Measurements from ENCODE around the gene TRMT11. TPM values are rescaled to one million over a fixed set of nuclear protein-coding genes. Genes with fewer than 3 reads are reported as not detected.

TRMT11 gene
- total RNA-seq, 1 donor from 2014 or later, result 105 TPM

DNA sequence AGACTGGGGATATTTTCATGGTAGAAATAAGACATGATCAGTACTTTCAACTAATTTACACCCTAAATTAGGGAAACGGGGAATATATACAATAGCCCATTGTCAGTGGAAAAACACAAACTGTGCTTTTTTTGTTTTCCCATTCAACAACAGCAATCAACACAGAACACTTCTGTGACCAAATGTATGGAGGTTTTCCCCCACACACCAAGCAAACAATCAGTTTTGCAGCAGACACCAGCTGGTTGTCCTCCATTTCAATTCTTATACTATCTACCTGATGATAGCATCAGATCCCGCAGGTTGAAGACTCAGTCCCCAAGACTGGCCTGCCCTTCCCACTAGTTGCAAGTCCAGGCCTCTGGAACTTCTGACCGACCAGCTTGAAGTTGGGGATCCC, 25.2 kb upstream of the TRMT11 start:
- TF ChIP-seq CTCF (IDR thresholded peaks at IDR 0.05) (no peak), EZH2phosphoT487 (IDR thresholded peaks at IDR 0.05) (no peak), EZH2 (IDR thresholded peaks at IDR 0.05) (no peak)
- H3K27me3 Mint-ChIP-seq (ENCODE audit: insufficient read depth, low read depth), result no peaks in the 10 kb centered on the region
- no peak overlapping the region for H3K4me3 ChIP-seq
- H3F3A ChIP-seq (ENCODE audit: low read depth), result peaks cover 14% of the 10 kb centered on the region
- no peaks in the 10 kb centered on the region for H3K36me3 Mint-ChIP-seq
- H3K4me1 ChIP-seq, result peaks cover 15% of the 10 kb centered on the region
- no peak overlapping the region for H3K4me3 Mint-ChIP-seq
- H3K9me3 Mint-ChIP-seq, result no peaks in the 10 kb centered on the region
- peaks cover 1% of the 10 kb centered on the region for H3K4me1 Mint-ChIP-seq
- DNase-seq (ENCODE audit: low spot score), result no peak
- no peaks in the 10 kb centered on the region for H4K20me1 ChIP-seq (ENCODE audit: low read depth)
- H3K9me3 ChIP-seq (ENCODE audit: low read depth), result no peaks in the 10 kb centered on the region
- no peaks in the 10 kb centered on the region for H3K36me3 ChIP-seq
- peaks cover 25% of the 10 kb centered on the region for H3K79me2 ChIP-seq (ENCODE audit: low read depth)
- H3K27ac ChIP-seq, result no peak overlapping the region
- no peak overlapping the region for H3K4me2 ChIP-seq
- H3K27ac Mint-ChIP-seq, result no peak overlapping the region
- H3K27me3 ChIP-seq, result no peaks in the 10 kb centered on the region
- H2AFZ ChIP-seq (replicated peaks), result no peak overlapping the region
- H3K9ac ChIP-seq, result no peak overlapping the region

GRCh38 chr6:125962900-125963497, 23.3 kb upstream of the TRMT11 start:
- Histone ChIP-seq H2AFZ (replicated peaks) (no peak overlapping the region), H3F3A (ENCODE audit: low read depth) (peaks cover under 1% of the 10 kb centered on the region), H4K20me1 (ENCODE audit: low read depth) (no peaks in the 10 kb centered on the region), H3K4me2 (no peak overlapping the region), H3K4me3 (no peak overlapping the region), H3K27ac (no peak overlapping the region), H3K79me2 (ENCODE audit: low read depth) (peaks cover 18% of the 10 kb centered on the region), H3K27me3 (no peaks in the 10 kb centered on the region), H3K36me3 (peaks cover 6% of the 10 kb centered on the region), H3K4me1 (peaks cover 7% of the 10 kb centered on the region), H3K9ac (no peak overlapping the region), H3K9me3 (ENCODE audit: low read depth) (no peaks in the 10 kb centered on the region)
- DNase-seq (ENCODE audit: low spot score), result no peak
- no peaks in the 10 kb centered on the region for H3K9me3 Mint-ChIP-seq
- no peaks in the 10 kb centered on the region for H3K4me1 Mint-ChIP-seq
- no peak overlapping the region for H3K27ac Mint-ChIP-seq
- peaks cover 6% of the 10 kb centered on the region for H3K36me3 Mint-ChIP-seq
- H3K4me3 Mint-ChIP-seq, result no peak overlapping the region
- H3K27me3 Mint-ChIP-seq (ENCODE audit: insufficient read depth, low read depth), result no peaks in the 10 kb centered on the region
- TF ChIP-seq CTCF (IDR thresholded peaks at IDR 0.05), result no peak
- TF ChIP-seq EZH2phosphoT487 (IDR thresholded peaks at IDR 0.05), result no peak
- TF ChIP-seq EZH2 (IDR thresholded peaks at IDR 0.05), result no peak

GRCh38 chr6:125963817-125964216, 22.5 kb upstream of the TRMT11 start:
- H3K27me3 Mint-ChIP-seq (ENCODE audit: insufficient read depth, low read depth), result no peaks in the 10 kb centered on the region
- H3K4me2 ChIP-seq, result no peak overlapping the region
- H3K4me1 Mint-ChIP-seq, result no peaks in the 10 kb centered on the region
- no peaks in the 10 kb centered on the region for H3K9me3 Mint-ChIP-seq
- H3K9me3 ChIP-seq (ENCODE audit: low read depth), result no peaks in the 10 kb centered on the region
- TF ChIP-seq EZH2 (IDR thresholded peaks at IDR 0.05) (no peak), EZH2phosphoT487 (IDR thresholded peaks at IDR 0.05) (no peak), CTCF (IDR thresholded peaks at IDR 0.05) (no peak)
- H3K79me2 ChIP-seq (ENCODE audit: low read depth), result peaks cover 11% of the 10 kb centered on the region
- H3K4me3 Mint-ChIP-seq, result no peak overlapping the region
- no peak overlapping the region for H3K9ac ChIP-seq
- H3K4me1 ChIP-seq, result peaks cover 7% of the 10 kb centered on the region
- no peaks in the 10 kb centered on the region for H4K20me1 ChIP-seq (ENCODE audit: low read depth)
- no peaks in the 10 kb centered on the region for H3F3A ChIP-seq (ENCODE audit: low read depth)
- H3K27ac ChIP-seq, result no peak overlapping the region
- H3K27me3 ChIP-seq, result no peaks in the 10 kb centered on the region
- peaks cover 13% of the 10 kb centered on the region for H3K36me3 Mint-ChIP-seq
- H3K36me3 ChIP-seq, result peaks cover 7% of the 10 kb centered on the region
- no peak overlapping the region for H2AFZ ChIP-seq (replicated peaks)
- no peak overlapping the region for H3K4me3 ChIP-seq
- H3K27ac Mint-ChIP-seq, result no peak overlapping the region
- no peak for DNase-seq (ENCODE audit: low spot score)
